K562 (cell line): ENCODE measurements around the gene SULT2A1. TPM values are rescaled to one million over a fixed set of nuclear protein-coding genes. Genes with fewer than 3 reads are reported as not detected.

Experiments
- ATAC-seq: fragments of 200-7000 bp; cut with Tn5 transposase; 3 replicates; pipeline ENCODE4 v1.9.1; 2020; ENCODE audit warnings: moderate library complexity
- BruUV-seq: library from RNA; stranded (reverse); fragments of 400-500 nt; replicated peaks from 2 replicates; lab custom pipeline; 2021; lab: Mats Ljungman, UMichigan
- CTCF ChIA-PET: fragments of 300-600 bp; formaldehyde crosslinking; extraction: SDS; loops from one replicate; lab custom pipeline; 2021; ENCODE audit warnings: low intra/inter-chr PET ratio; lab: Yijun Ruan, JAX
- POLR2A ChIA-PET: fragments of 300-600, 350-650 bp; sonication (Branson Sonifier 250); formaldehyde crosslinking; extraction: SDS; loops from one replicate; lab custom pipeline; 2021; ENCODE audit warnings: antibody characterized with exemption, inconsistent platforms; lab: Yijun Ruan, JAX
- DNase-seq, 4 experiments: peaks; one replicate each; pipeline versions ENCODE4 v3.0.0 to v3.0.0-alpha.2; 2011 to 2018; ENCODE audit warnings: low spot score in 3 of 4, mixed read lengths in 3 of 4; ENCODE audit errors: extremely low read depth in 1 of 4
- FAIRE-seq: peaks from 2 replicates; lab custom pipeline; 2011; peaks lifted over from hg19 to GRCh38; lab: Jason Lieb, UNC
- H2AFZ ChIP-seq: 2 replicates; pipeline ENCODE4 v1.6.0; 2011; ENCODE audit warnings: low read depth, low read length, control low read depth, inconsistent platforms
- H3K27ac ChIP-seq: fragments of 200-600 bp; 3 replicates; pipeline ENCODE4 v1.8.0; 2011; ENCODE audit warnings: low read depth, mild to moderate bottlenecking, control low read depth, inconsistent platforms, low read length, moderate library complexity, mixed read lengths; ENCODE audit errors: extremely low read depth
- H3K27me3 ChIP-seq, 2 experiments: fragments of 300-600 bp in 1 of 2; 2 replicates in 1 of 2; 3 replicates in 1 of 2; pipeline versions ENCODE4 v1.6.0 to v1.8.0; 2011; ENCODE audit warnings: inconsistent platforms in 2 of 2, low read length in 2 of 2, mild to moderate bottlenecking in 1 of 2, mixed read lengths in 1 of 2, moderate library complexity in 1 of 2; ENCODE audit not compliant: control insufficient read depth in 2 of 2, insufficient read depth in 2 of 2
- H3K36me3 ChIP-seq: fragments of 300-600 bp; 3 replicates; pipeline ENCODE4 v1.8.0; 2011; ENCODE audit warnings: mild to moderate bottlenecking, low read length, inconsistent platforms; ENCODE audit not compliant: control insufficient read depth, insufficient read depth
- H3K4me1 ChIP-seq, 2 experiments: fragments of 200-600 bp in 1 of 2; replicated peaks in 1 of 2; 2 replicates in 1 of 2; 3 replicates in 1 of 2; pipeline versions ENCODE4 v1.5.1 to v1.8.0; 2011; ENCODE audit warnings: inconsistent platforms in 2 of 2, low read length in 2 of 2, mild to moderate bottlenecking in 1 of 2, mixed read lengths in 1 of 2, moderate library complexity in 1 of 2; ENCODE audit not compliant: control insufficient read depth in 2 of 2, insufficient read depth in 2 of 2
- H3K4me2 ChIP-seq: 2 replicates; pipeline ENCODE4 v1.6.1; 2011; ENCODE audit warnings: low read length, control low read depth, inconsistent platforms, mixed read lengths; ENCODE audit not compliant: insufficient read depth
- H3K4me3 ChIP-seq: fragments of 200-600 bp; sonication (generic), shearing (Covaris generic); 2 replicates; pipeline ENCODE4 v1.5.1; 2016; ENCODE audit warnings: control low read depth, inconsistent platforms
- H3K79me2 ChIP-seq: fragments of 200-600 bp; 3 replicates; pipeline ENCODE4 v1.8.0; 2011; ENCODE audit warnings: low read length, inconsistent platforms; ENCODE audit not compliant: control insufficient read depth, insufficient read depth
- H3K9ac ChIP-seq, 2 experiments: 2 replicates each; pipeline versions ENCODE4 v1.6.0 to v1.6.1; 2011; ENCODE audit warnings: low read depth in 2 of 2, low read length in 2 of 2, control low read depth in 1 of 2, inconsistent platforms in 1 of 2, mild to moderate bottlenecking in 1 of 2, mixed read lengths in 1 of 2; ENCODE audit not compliant: insufficient read depth in 1 of 2
- H3K9me1 ChIP-seq: one replicate; pipeline ENCODE4 v1.6.0; 2011; ENCODE audit warnings: inconsistent platforms, mild to moderate bottlenecking, low read length, moderate library complexity; ENCODE audit not compliant: control insufficient read depth, insufficient read depth
- H3K9me3 ChIP-seq: replicated peaks from 2 replicates; pipeline ENCODE4 v1.5.1; 2011; ENCODE audit warnings: low read depth, low read length, inconsistent platforms; ENCODE audit not compliant: control insufficient read depth, insufficient read depth
- H4K20me1 ChIP-seq: replicated peaks from 2 replicates; pipeline ENCODE4 v1.6.1; 2011; ENCODE audit warnings: low read length, inconsistent platforms, mixed read lengths; ENCODE audit not compliant: control insufficient read depth, insufficient read depth
- BRD9 ChIP-seq: fragments of 450-650 bp; IDR thresholded peaks from 2 replicates; pipeline ENCODE4 v1.6.1; 2018; ENCODE audit warnings: low read depth; ENCODE audit not compliant: partially characterized antibody
- CUX1 ChIP-seq: fragments of 200-800 bp; sonication (Bioruptor generic); IDR thresholded peaks from 2 replicates; pipeline ENCODE4 v1.6.1; 2016; ENCODE audit warnings: missing genetic modification characterization, missing compliant biosample characterization
- GMEB1 ChIP-seq: fragments of 250-450 bp; sonication (Bioruptor Pico); IDR thresholded peaks from 2 replicates; pipeline ENCODE4 v1.4.0; 2020; ENCODE audit warnings: mild to moderate bottlenecking
- MTA1 ChIP-seq: fragments of 450-650 bp; IDR thresholded peaks from 2 replicates; pipeline ENCODE4 v1.6.1; 2017; ENCODE audit warnings: borderline replicate concordance
- NFRKB ChIP-seq: fragments of 450-650 bp; IDR thresholded peaks from 2 replicates; pipeline ENCODE4 v1.6.1; 2016; ENCODE audit warnings: low read depth
- RBM15 ChIP-seq: fragments of 200-400 bp; formaldehyde crosslinking; IDR thresholded peaks from 2 replicates; pipeline ENCODE4 v1.6.1; 2018; ENCODE audit warnings: mild to moderate bottlenecking, low read length, moderate library complexity; ENCODE audit not compliant: insufficient read depth
- SETDB1 ChIP-seq: IDR thresholded peaks from one replicate; pipeline ENCODE4 v1.6.1; 2012; ENCODE audit warnings: low read length, control low read depth, inconsistent platforms
- TBP ChIP-seq: optimal IDR thresholded peaks from 2 replicates; pipeline ENCODE3; 2011; ENCODE audit warnings: low read depth, low read length, improper control_type of control experiment
- ZC3H11A ChIP-seq: IDR thresholded peaks from 2 replicates; pipeline ENCODE4 v1.6.1; 2012; ENCODE audit warnings: low read depth, low read length, improper control_type of control experiment
- ZEB2 ChIP-seq: fragments of 450-650 bp; IDR thresholded peaks from 2 replicates; pipeline ENCODE4 v1.6.1; 2016
- ZNF512 ChIP-seq: IDR thresholded peaks from 2 replicates; pipeline ENCODE4 v1.6.1; 2016; ENCODE audit warnings: missing genetic modification characterization, missing compliant biosample characterization
- WGBS: fragments of 100-300 bp; shearing (Covaris generic); methylation state at CpG from one replicate; pipeline ENCODE4 v1.1.6; 2016; ENCODE audit warnings: low coverage, mixed read lengths; ENCODE audit not compliant: insufficient coverage; ENCODE audit errors: missing lambda C conversion rate; 5-methylcytosine and 5-hydroxymethylcytosine counted together
- in situ Hi-C: fragments of 300-500 bp; cut with MboI; formaldehyde crosslinking; loops from 4 replicates; pipeline ENCODE4 v1.15.0; 2018; ENCODE audit warnings: inconsistent platforms, mixed read lengths
- intact Hi-C: fragments of 100-400 bp; cut with micrococcal nuclease; formaldehyde crosslinking; loops from 2 replicates; pipeline ENCODE4 v1.14.2; 2022
- polyA plus RNA-seq, 8 experiments: library from polyadenylated mRNA; depleted of rRNA in 4 of 8; stranded (reverse) in 5 of 8; unstranded in 3 of 8; fragments of >200 nt; fragmentation: Nextera tagmentation in 2 of 8; fragmentation: Illumina TruSeq in 1 of 8; extraction: Ambion mirVana in 2 of 8; extraction: Trizol in 1 of 8; gene quantifications; 2 replicates each; pipeline versions ENCODE4 v1.2.1 to v1.2.3, GENCODE V29; 2011 to 2014; ENCODE audit warnings: inconsistent platforms in 1 of 8, missing spikeins in 1 of 8
- total RNA-seq, 7 experiments: library from RNA; depleted of rRNA in 6 of 7; stranded (reverse); fragments of >200 nt in 6 of 7; fragmentation: Illumina TruSeq in 2 of 7; extraction: Trizol in 2 of 7; gene quantifications; 2 replicates each; pipeline versions ENCODE4 v1.2.1 to v1.2.3, GENCODE V29; 2011 to 2021; ENCODE audit warnings: low replicate concordance in 1 of 7
- TF ChIP-seq, protein P1 (sequence below): sonication (generic); IDR thresholded peaks from 2 replicates; pipeline ENCODE4 v1.6.1; 2016

The SULT2A1 gene
- total and polyA plus RNA-seq, 9 of the 15 experiments (the other 6 are each of a cell fraction or from before 2014, with no cell fraction given) = 0.03 to 0.25 (median 0.07) TPM; not detected in 4

DNA sequence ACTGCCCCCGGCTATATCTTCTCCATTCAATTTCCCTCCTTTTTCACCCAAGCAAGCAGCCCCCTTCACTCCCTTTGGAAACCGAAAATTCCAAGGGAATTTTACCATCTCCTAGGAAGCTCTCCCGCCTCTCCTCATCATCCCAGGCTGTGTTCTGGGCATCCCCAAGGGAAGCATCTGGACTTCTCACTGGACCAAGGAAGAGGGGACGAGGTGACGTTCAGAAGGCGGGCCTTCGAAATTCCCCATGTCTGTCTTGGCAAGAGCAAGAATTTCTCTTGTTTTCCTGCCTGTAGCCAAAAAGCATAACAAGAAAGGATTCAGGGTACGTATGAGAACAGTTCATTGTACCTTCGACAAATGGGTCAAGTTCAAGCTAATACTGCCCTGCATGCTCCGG lies 20.9 kb downstream of the SULT2A1 start:
- intact Hi-C loops = no loop called here
- H3K79me2 ChIP-seq = no peaks in the 10 kb centered on the region
- DNase-seq (no peak), FAIRE-seq (no peak), ATAC-seq (no peak)
- H3K36me3 ChIP-seq = no peaks in the 10 kb centered on the region
- BruUV-seq = no TSS peak
- no peak overlapping the region for H2AFZ ChIP-seq
- in situ Hi-C loops = no loop called here
- H3K9me3 ChIP-seq = no peaks in the 10 kb centered on the region; the same call in 1 of the 2 replicates
- H3K4me1 ChIP-seq = peaks cover 0 to 3% of the 10 kb centered on the region in 2 experiments; a peak in 3 of 5 replicates
- 33% methylated on average over 9 of the region's 10 CpGs for WGBS
- H3K9me1 ChIP-seq = no peaks in the 10 kb centered on the region
- no peaks in the 10 kb centered on the region; a peak in 1 of 5 replicates for H3K27me3 ChIP-seq
- ChIA-PET POLR2A (no interaction called here), CTCF (no interaction called here)
- no peak overlapping the region for H3K4me2 ChIP-seq
- H4K20me1 ChIP-seq = no peaks in the 10 kb centered on the region
- no peak overlapping the region for H3K27ac ChIP-seq
- no peak overlapping the region for H3K4me3 ChIP-seq
- no peak overlapping the region for H3K9ac ChIP-seq
- TF ChIP-seq CUX1 (CRISPR knock-in tag) (no peak), NFRKB (no peak), ZEB2 (no peak), GMEB1 (CRISPR knock-in tag) (no peak), BRD9 (no peak), SETDB1 (no peak), RBM15 (no peak), ZC3H11A (no peak), TBP (no peak), ZNF512 (tag) (no peak), MTA1 (no peak)
- TF ChIP-seq, protein P1, sequence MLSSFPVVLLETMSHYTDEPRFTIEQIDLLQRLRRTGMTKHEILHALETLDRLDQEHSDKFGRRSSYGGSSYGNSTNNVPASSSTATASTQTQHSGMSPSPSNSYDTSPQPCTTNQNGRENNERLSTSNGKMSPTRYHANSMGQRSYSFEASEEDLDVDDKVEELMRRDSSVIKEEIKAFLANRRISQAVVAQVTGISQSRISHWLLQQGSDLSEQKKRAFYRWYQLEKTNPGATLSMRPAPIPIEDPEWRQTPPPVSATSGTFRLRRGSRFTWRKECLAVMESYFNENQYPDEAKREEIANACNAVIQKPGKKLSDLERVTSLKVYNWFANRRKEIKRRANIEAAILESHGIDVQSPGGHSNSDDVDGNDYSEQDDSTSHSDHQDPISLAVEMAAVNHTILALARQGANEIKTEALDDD = no peak
